Fibroblast of lung (primary cell): ENCODE measurements around the gene ANKRD44.

Experiments used
- CTCF ChIP-seq, 2 donors: IDR thresholded peaks in 1 of 2; conservative IDR thresholded peaks in 1 of 2; 1 replicate in 1 of 2; 2 replicates in 1 of 2; pipeline ENCODE4 v1.5.1; 2011 to 2012; ENCODE audit warnings: low read length in 2 of 2, control low read depth in 1 of 2, inconsistent platforms in 1 of 2, low read depth in 1 of 2, mild to moderate bottlenecking in 1 of 2
- EZH2 ChIP-seq: IDR thresholded peaks from 2 replicates; pipeline ENCODE4 v1.5.1; 2012; ENCODE audit warnings: low read length, control low read depth, mild to moderate bottlenecking; ENCODE audit errors: missing control alignments

GRCh38 chr2:197081294-197081693 is 229.3 kb downstream of the ANKRD44 start:
- TF ChIP-seq CTCF (conservative IDR thresholded peaks at IDR 0.05 in 1 of 2, IDR thresholded peaks at IDR 0.05 in 1 of 2; ENCODE audit: low read depth in 1 of 2, low read length in 2 of 2) (no peak), EZH2 (no peak)
